Measurements from ENCODE around the gene TMC6.
"Not testable (repeated sequence)": the region's sequence is repeated elsewhere in the genome, so short reads cannot be mapped to it uniquely, and the experiment has no call there.

Gene TMC6

GRCh38 chr17:78154903-78155811 is 26.6 kb upstream of the TMC6 start:
- DNase-seq (ENCODE audit: low read depth, low spot score): no peak

GRCh38 chr17:78151514-78152008 is 23.0 kb upstream of the TMC6 start:
- no peak for DNase-seq (ENCODE audit: low read depth, low spot score)

- DNase-seq (ENCODE audit: low read depth, low spot score): no peak
Observed at GRCh38 chr17:78148286-78149016, 19.9 kb upstream of the TMC6 start.

- DNase-seq (ENCODE audit: low read depth, low spot score): no peak
Observed at GRCh38 chr17:78147315-78147998, 18.9 kb upstream of the TMC6 start.

GRCh38 chr17:78146881-78147280 is 18.3 kb upstream of the TMC6 start:
- no peak for DNase-seq (ENCODE audit: low read depth, low spot score)

- DNase-seq (ENCODE audit: low read depth, low spot score): no peak
Observed at GRCh38 chr17:78146471-78146869, 17.9 kb upstream of the TMC6 start.

GRCh38 chr17:78144736-78145641 is 16.4 kb upstream of the TMC6 start:
- DNase-seq (ENCODE audit: low read depth, low spot score): no peak

- no peak for DNase-seq (ENCODE audit: low read depth, low spot score)
Observed at GRCh38 chr17:78144147-78144719, 15.7 kb upstream of the TMC6 start.

GRCh38 chr17:78143214-78144146 is 14.9 kb upstream of the TMC6 start:
- no peak for DNase-seq (ENCODE audit: low read depth, low spot score)

- no peak for DNase-seq (ENCODE audit: low read depth, low spot score)
Observed at GRCh38 chr17:78142119-78142861, 13.7 kb upstream of the TMC6 start.

- DNase-seq (ENCODE audit: low read depth, low spot score): no peak
Observed at GRCh38 chr17:78141437-78142118, 13.0 kb upstream of the TMC6 start.

- peak; percentile 84 for DNase-seq (ENCODE audit: low read depth, low spot score)
Observed at GRCh38 chr17:78140169-78141051, 11.9 kb upstream of the TMC6 start.

- not testable (repeated sequence) for DNase-seq (ENCODE audit: low read depth, low spot score)
Observed at GRCh38 chr17:78139861-78140168, 11.3 kb upstream of the TMC6 start.

- DNase-seq (ENCODE audit: low read depth, low spot score): no peak
Observed at GRCh38 chr17:78138204-78139060, 9.9 kb upstream of the TMC6 start.

GRCh38 chr17:78137392-78138203 is 9.0 kb upstream of the TMC6 start:
- DNase-seq (ENCODE audit: low read depth, low spot score): no peak

All from activated CD4-positive, CD25-positive, alpha-beta regulatory T cell treated with anti-CD3 and anti-CD28 coated beads, Interleukin-2, amount 50 U/mL, for 16 hours (primary cell).